Liver (tissue), 9 donors: Measurements from ENCODE around the gene TNPO2. TPM values are rescaled to one million over a fixed set of nuclear protein-coding genes. Genes with fewer than 3 reads are reported as not detected.

ENCODE experiments used
- DNase-seq: peaks from one replicate; pipeline ENCODE4 v3.0.0-alpha.2; 2017; ENCODE audit warnings: low spot score
- H3K27ac ChIP-seq, 2 donors: one replicate each; pipeline ENCODE4 v1.7.0; 2013; ENCODE audit warnings: inconsistent platforms in 2 of 2, low read length in 2 of 2, control low read depth in 1 of 2, low read depth in 1 of 2, mild to moderate bottlenecking in 1 of 2
- H3K27me3 ChIP-seq, 4 donors: one replicate each; pipeline versions ENCODE4 v1.6.1 to v1.7.0; 2013; ENCODE audit warnings: low read length in 3 of 4, inconsistent platforms in 1 of 4, mild to moderate bottlenecking in 1 of 4, moderate library complexity in 1 of 4; ENCODE audit not compliant: control insufficient read depth in 4 of 4, insufficient read depth in 4 of 4
- H3K36me3 ChIP-seq, 4 donors: one replicate each; pipeline versions ENCODE4 v1.6.1 to v1.7.0; 2013; ENCODE audit warnings: low read length in 3 of 4, mild to moderate bottlenecking in 3 of 4, low read depth in 1 of 4, moderate library complexity in 1 of 4; ENCODE audit not compliant: control insufficient read depth in 4 of 4, insufficient read depth in 3 of 4
- H3K4me1 ChIP-seq, 4 donors: one replicate each; pipeline versions ENCODE4 v1.6.1 to v1.7.0; 2013; ENCODE audit warnings: low read length in 3 of 4, mild to moderate bottlenecking in 3 of 4, moderate library complexity in 1 of 4; ENCODE audit not compliant: control insufficient read depth in 4 of 4, insufficient read depth in 4 of 4
- H3K4me3 ChIP-seq, 3 donors: one replicate each; pipeline versions ENCODE4 v1.6.1 to v1.7.0; 2013; ENCODE audit warnings: low read length in 3 of 3, control low read depth in 1 of 3, low read depth in 1 of 3, mild to moderate bottlenecking in 1 of 3
- H3K9ac ChIP-seq, 2 donors: one replicate each; pipeline ENCODE4 v1.7.0; 2013; ENCODE audit warnings: low read length in 2 of 2, mild to moderate bottlenecking in 2 of 2, moderate library complexity in 2 of 2, control low read depth in 1 of 2, low read depth in 1 of 2
- H3K9me3 ChIP-seq, 4 donors: one replicate each; pipeline versions ENCODE4 v1.6.1 to v1.7.0; 2013; ENCODE audit warnings: low read length in 3 of 4; ENCODE audit not compliant: control insufficient read depth in 4 of 4
- ATF3 ChIP-seq: IDR thresholded peaks from 2 replicates; pipeline ENCODE4 v1.6.1; 2016; ENCODE audit warnings: antibody characterized with exemption
- CTCF ChIP-seq: fragments of 150-350 bp; IDR thresholded peaks from 2 replicates; pipeline ENCODE4 v1.5.1; 2017; ENCODE audit warnings: improper control_type of control experiment, low read depth, low read length; ENCODE audit not compliant: missing input control
- EGR1 ChIP-seq, 2 donors: IDR thresholded peaks; 2 replicates each; pipeline ENCODE4 v1.6.1; 2016 to 2018; ENCODE audit warnings: antibody characterized with exemption in 2 of 2, low read depth in 2 of 2
- FOXA1 ChIP-seq: IDR thresholded peaks from 2 replicates; pipeline ENCODE4 v1.6.1; 2016; ENCODE audit warnings: antibody characterized with exemption
- FOXA2 ChIP-seq: IDR thresholded peaks from 2 replicates; pipeline ENCODE4 v1.6.1; 2016; ENCODE audit warnings: antibody characterized with exemption
- GABPA ChIP-seq, 2 donors: IDR thresholded peaks in 1 of 2; conservative IDR thresholded peaks in 1 of 2; 2 replicates each; pipeline ENCODE4 v1.6.1; 2016; ENCODE audit warnings: antibody characterized with exemption in 2 of 2, mild to moderate bottlenecking in 1 of 2, moderate library complexity in 1 of 2
- HNF4A ChIP-seq, 2 donors: conservative IDR thresholded peaks; 2 replicates each; pipeline ENCODE4 v1.6.1; 2016; ENCODE audit warnings: antibody characterized with exemption in 2 of 2, mild to moderate bottlenecking in 2 of 2
- HNF4G ChIP-seq: IDR thresholded peaks from 2 replicates; pipeline ENCODE4 v1.6.1; 2016; ENCODE audit warnings: antibody characterized with exemption
- JUND ChIP-seq, 2 donors: IDR thresholded peaks; 2 replicates each; pipeline ENCODE4 v1.6.1; 2016; ENCODE audit warnings: antibody characterized with exemption in 2 of 2
- MAX ChIP-seq: IDR thresholded peaks from 2 replicates; pipeline ENCODE4 v1.6.1; 2016; ENCODE audit warnings: antibody characterized with exemption
- NR2F2 ChIP-seq: IDR thresholded peaks from 2 replicates; pipeline ENCODE4 v1.6.1; 2016; ENCODE audit warnings: antibody characterized with exemption
- RAD21 ChIP-seq, 2 donors: IDR thresholded peaks; 2 replicates each; pipeline ENCODE4 v1.6.1; 2016; ENCODE audit warnings: antibody characterized with exemption in 2 of 2, mild to moderate bottlenecking in 2 of 2
- REST ChIP-seq: IDR thresholded peaks from 2 replicates; pipeline ENCODE4 v1.6.1; 2016; ENCODE audit warnings: antibody characterized with exemption, mild to moderate bottlenecking
- RXRA ChIP-seq, 2 donors: IDR thresholded peaks; 2 replicates each; pipeline ENCODE4 v1.6.1; 2017 to 2018; ENCODE audit warnings: antibody characterized with exemption in 2 of 2, mild to moderate bottlenecking in 1 of 2
- SP1 ChIP-seq: IDR thresholded peaks from 2 replicates; pipeline ENCODE4 v1.6.1; 2018; ENCODE audit warnings: antibody characterized with exemption, mild to moderate bottlenecking
- TAF1 ChIP-seq: conservative IDR thresholded peaks from 2 replicates; pipeline ENCODE4 v1.6.1; 2016; ENCODE audit warnings: antibody characterized with exemption, mild to moderate bottlenecking
- YY1 ChIP-seq: IDR thresholded peaks from 2 replicates; pipeline ENCODE4 v1.6.1; 2016; ENCODE audit warnings: antibody characterized with exemption, mild to moderate bottlenecking
- ZBTB33 ChIP-seq: IDR thresholded peaks from 2 replicates; pipeline ENCODE4 v1.6.1; 2016; ENCODE audit warnings: antibody characterized with exemption
- WGBS: extraction: QIAGEN DNeasy Blood & Tissue Kit; methylation state at CpG from one replicate; pipeline ENCODE4 v1.1.7; 2013; 5-methylcytosine and 5-hydroxymethylcytosine counted together
- polyA plus RNA-seq, 2 donors: library from polyadenylated mRNA; stranded (reverse) in 1 of 2; unstranded in 1 of 2; fragments of 200-250 nt in 1 of 2; fragments of >200 nt in 1 of 2; fragmentation: Nextera tagmentation in 1 of 2; extraction: Ambion mirVana in 1 of 2; gene quantifications; one replicate each; pipeline versions ENCODE4 v1.2.1 to v1.2.3, GENCODE V29; 2013 to 2015
- total RNA-seq, 2 donors: library from RNA; depleted of rRNA; stranded (reverse); fragments of >200 nt; gene quantifications; one replicate each; pipeline ENCODE4 v1.2.3, GENCODE V29; 2014
- donor health status: healthy.
- donor health status: healthy.
- donor health status: healthy.
- donor health status: healthy.
- donor health status: healthy.

Gene TNPO2
- total and polyA plus RNA-seq, 4 donors = 6.3 to 22.2 (median 15.8) TPM

- 90% methylated on average over 16 of the region's 16 CpGs for WGBS
- TF ChIP-seq NR2F2 (no peak), REST (no peak), JUND (IDR thresholded peaks at IDR 0.05) (no peak), HNF4G (no peak), CTCF (no peak), FOXA1 (no peak), ZBTB33 (no peak), GABPA (IDR thresholded peaks at IDR 0.05 in 1 of 2, conservative IDR thresholded peaks at IDR 0.05 in 1 of 2) (no peak), TAF1 (no peak), EGR1 (IDR thresholded peaks at IDR 0.05; ENCODE audit: low read depth in 2 of 2) (no peak), RAD21 (IDR thresholded peaks at IDR 0.05) (no peak), YY1 (no peak), ATF3 (no peak), SP1 (no peak), HNF4A (conservative IDR thresholded peaks at IDR 0.05) (no peak), MAX (no peak), FOXA2 (no peak), RXRA (IDR thresholded peaks at IDR 0.05) (no peak)
- H3K4me3 ChIP-seq = no peak overlapping the region
- H3K9me3 ChIP-seq = no peaks in the 10 kb centered on the region
- peaks cover 5 to 22% (median 16%) of the 10 kb centered on the region in 4 donors for H3K4me1 ChIP-seq
- no peaks in the 10 kb centered on the region for H3K27me3 ChIP-seq
- H3K9ac ChIP-seq = no peak overlapping the region
- no peak overlapping the region for H3K27ac ChIP-seq
- H3K36me3 ChIP-seq = peaks cover 0 to 4% (median 1%) of the 10 kb centered on the region in 4 donors
- peak; percentile 31 for DNase-seq
Measured at GRCh38 chr19:12694641-12695040, 29.1 kb downstream of the TNPO2 start.
